Measurements from ENCODE around the gene GAREM1.

The GAREM1 gene

GRCh38 chr18:32450874-32451273 lies 19.8 kb downstream of the GAREM1 start:
- Histone ChIP-seq H3K9ac (ENCODE audit: low read depth, low read length, poor library complexity) (no peak overlapping the region), H2BK12ac (ENCODE audit: low read length) (no peak overlapping the region), H2AFZ (ENCODE audit: low read length) (no peak overlapping the region), H3K18ac (ENCODE audit: low read length) (no peak overlapping the region), H2BK120ac (ENCODE audit: low read depth, low read length) (no peak overlapping the region), H3K9me3 (replicated peaks in 1 of 2; ENCODE audit: control insufficient read depth in 2 of 2, insufficient read depth in 1 of 2, low read depth in 1 of 2, low read length in 2 of 2) (no peaks in the 10 kb centered on the region), H3K79me1 (ENCODE audit: low read depth, low read length) (no peaks in the 10 kb centered on the region), H2BK5ac (ENCODE audit: low read length) (no peak overlapping the region), H2BK15ac (ENCODE audit: low read length) (no peak overlapping the region), H3K23ac (ENCODE audit: low read depth, low read length, poor library complexity) (no peak overlapping the region), H3K36me3 (replicated peaks in 1 of 2; ENCODE audit: control insufficient read depth in 2 of 2, insufficient read depth in 2 of 2, low read length in 2 of 2) (no peaks in the 10 kb centered on the region), H4K8ac (ENCODE audit: low read depth, low read length) (no peak overlapping the region), H3K27me3 (ENCODE audit: control insufficient read depth in 3 of 3, insufficient read depth in 3 of 3, low read depth in 1 of 3, low read length in 3 of 3) (no peaks in the 10 kb centered on the region), H3K4ac (ENCODE audit: low read length) (no peak overlapping the region), H4K91ac (ENCODE audit: low read depth, low read length, poor library complexity) (no peak overlapping the region), H2AK5ac (ENCODE audit: low read depth, low read length) (no peak overlapping the region), H3K14ac (ENCODE audit: low read length) (no peak overlapping the region), H3K4me3 (ENCODE audit: low read length in 2 of 2) (no peak overlapping the region), H3K4me2 (ENCODE audit: insufficient read depth, low read length, poor library complexity, severe bottlenecking) (no peak overlapping the region), H3K27ac (replicated peaks; ENCODE audit: low read length) (no peak overlapping the region), H3K4me1 (ENCODE audit: control insufficient read depth in 2 of 2, insufficient read depth in 1 of 2, low read depth in 1 of 2, low read length in 2 of 2) (peaks cover 0 to 10% of the 10 kb centered on the region in 2 donors)
- DNase-seq (ENCODE audit: low spot score) = no peak

GRCh38 chr18:32450026-32450691 lies 20.5 kb downstream of the GAREM1 start:
- no CpG with 5 or more reads among the region's 3 CpGs for WGBS, 2 donors (ENCODE audit: extremely low coverage in 2 of 2, insufficient read length in 2 of 2, insufficient replicate concordance in 1 of 2)
- Histone ChIP-seq H3K9ac (ENCODE audit: low read depth, low read length, poor library complexity) (no peak overlapping the region), H3K79me1 (ENCODE audit: low read depth, low read length) (no peaks in the 10 kb centered on the region)

GRCh38 chr18:32446780-32447179 lies 23.9 kb downstream of the GAREM1 start:
- no peak overlapping the region for H4K91ac ChIP-seq (ENCODE audit: low read depth, low read length, poor library complexity)
- H3K36me3 ChIP-seq (replicated peaks in 1 of 2; ENCODE audit: control insufficient read depth in 2 of 2, insufficient read depth in 2 of 2, low read length in 2 of 2) = no peaks in the 10 kb centered on the region
- no peak for DNase-seq (ENCODE audit: low spot score)
- H3K23ac ChIP-seq (ENCODE audit: low read depth, low read length, poor library complexity) = no peak overlapping the region
- H2AK5ac ChIP-seq (ENCODE audit: low read depth, low read length) = no peak overlapping the region
- H2BK12ac ChIP-seq (ENCODE audit: low read length) = no peak overlapping the region
- H3K27ac ChIP-seq (replicated peaks; ENCODE audit: low read length) = no peak overlapping the region
- no peaks in the 10 kb centered on the region for H3K27me3 ChIP-seq (ENCODE audit: control insufficient read depth in 3 of 3, insufficient read depth in 3 of 3, low read depth in 1 of 3, low read length in 3 of 3)
- no peak overlapping the region for H2BK15ac ChIP-seq (ENCODE audit: low read length)
- H3K4me3 ChIP-seq (ENCODE audit: low read length in 2 of 2) = no peak overlapping the region
- peaks cover 3 to 7% of the 10 kb centered on the region in 2 donors for H3K4me1 ChIP-seq (ENCODE audit: control insufficient read depth in 2 of 2, insufficient read depth in 1 of 2, low read depth in 1 of 2, low read length in 2 of 2)
- no peaks in the 10 kb centered on the region for H3K9me3 ChIP-seq (replicated peaks in 1 of 2; ENCODE audit: control insufficient read depth in 2 of 2, insufficient read depth in 1 of 2, low read depth in 1 of 2, low read length in 2 of 2)
- H3K18ac ChIP-seq (ENCODE audit: low read length) = no peak overlapping the region
- no peak overlapping the region for H3K14ac ChIP-seq (ENCODE audit: low read length)
- no peak overlapping the region for H3K4me2 ChIP-seq (ENCODE audit: insufficient read depth, low read length, poor library complexity, severe bottlenecking)
- no peak overlapping the region for H4K8ac ChIP-seq (ENCODE audit: low read depth, low read length)
- H2BK120ac ChIP-seq (ENCODE audit: low read depth, low read length) = no peak overlapping the region
- H3K4ac ChIP-seq (ENCODE audit: low read length) = no peak overlapping the region
- H2AFZ ChIP-seq (ENCODE audit: low read length) = peak overlapping the region; percentile 22
- no peaks in the 10 kb centered on the region for H3K79me1 ChIP-seq (ENCODE audit: low read depth, low read length)
- H3K9ac ChIP-seq (ENCODE audit: low read depth, low read length, poor library complexity) = no peak overlapping the region
- no peak overlapping the region for H2BK5ac ChIP-seq (ENCODE audit: low read length)
- no CpG with 5 or more reads among the region's 3 CpGs for WGBS, 2 donors (ENCODE audit: extremely low coverage in 2 of 2, insufficient read length in 2 of 2, insufficient replicate concordance in 1 of 2)

More at GRCh38 chr18:32450026-32450691, 20.5 kb downstream of the GAREM1 start:
- no peaks in the 10 kb centered on the region for H3K36me3 ChIP-seq (replicated peaks in 1 of 2; ENCODE audit: control insufficient read depth in 2 of 2, insufficient read depth in 2 of 2, low read length in 2 of 2)
- no peak overlapping the region for H2BK12ac ChIP-seq (ENCODE audit: low read length)
- DNase-seq (ENCODE audit: low spot score) = no peak
- no peak overlapping the region for H2BK5ac ChIP-seq (ENCODE audit: low read length)
- no peak overlapping the region for H3K4ac ChIP-seq (ENCODE audit: low read length)
- H4K8ac ChIP-seq (ENCODE audit: low read depth, low read length) = no peak overlapping the region
- H3K27ac ChIP-seq (replicated peaks; ENCODE audit: low read length) = no peak overlapping the region
- no peak overlapping the region for H3K18ac ChIP-seq (ENCODE audit: low read length)
- no peak overlapping the region for H3K4me3 ChIP-seq (ENCODE audit: low read length in 2 of 2)
- H2AFZ ChIP-seq (ENCODE audit: low read length) = no peak overlapping the region
- no peak overlapping the region for H2BK15ac ChIP-seq (ENCODE audit: low read length)
- H3K23ac ChIP-seq (ENCODE audit: low read depth, low read length, poor library complexity) = no peak overlapping the region
- H3K27me3 ChIP-seq (ENCODE audit: control insufficient read depth in 3 of 3, insufficient read depth in 3 of 3, low read depth in 1 of 3, low read length in 3 of 3) = no peaks in the 10 kb centered on the region
- no peak overlapping the region for H2BK120ac ChIP-seq (ENCODE audit: low read depth, low read length)
- H3K9me3 ChIP-seq (replicated peaks in 1 of 2; ENCODE audit: control insufficient read depth in 2 of 2, insufficient read depth in 1 of 2, low read depth in 1 of 2, low read length in 2 of 2) = no peaks in the 10 kb centered on the region
- H4K91ac ChIP-seq (ENCODE audit: low read depth, low read length, poor library complexity) = no peak overlapping the region
- H2AK5ac ChIP-seq (ENCODE audit: low read depth, low read length) = no peak overlapping the region
- H3K4me1 ChIP-seq (ENCODE audit: control insufficient read depth in 2 of 2, insufficient read depth in 1 of 2, low read depth in 1 of 2, low read length in 2 of 2) = peaks cover 0 to 10% of the 10 kb centered on the region in 2 donors
- no peak overlapping the region for H3K14ac ChIP-seq (ENCODE audit: low read length)
- no peak overlapping the region for H3K4me2 ChIP-seq (ENCODE audit: insufficient read depth, low read length, poor library complexity, severe bottlenecking)

- H3K4me1 ChIP-seq (ENCODE audit: control insufficient read depth in 2 of 2, insufficient read depth in 1 of 2, low read depth in 1 of 2, low read length in 2 of 2) = peaks cover 5 to 11% of the 10 kb centered on the region in 2 donors
- H2BK120ac ChIP-seq (ENCODE audit: low read depth, low read length) = no peak overlapping the region
- no peaks in the 10 kb centered on the region for H3K36me3 ChIP-seq (replicated peaks in 1 of 2; ENCODE audit: control insufficient read depth in 2 of 2, insufficient read depth in 2 of 2, low read length in 2 of 2)
- no peak overlapping the region for H3K23ac ChIP-seq (ENCODE audit: low read depth, low read length, poor library complexity)
- no peaks in the 10 kb centered on the region for H3K79me1 ChIP-seq (ENCODE audit: low read depth, low read length)
- H3K4ac ChIP-seq (ENCODE audit: low read length) = no peak overlapping the region
- no peak overlapping the region for H3K14ac ChIP-seq (ENCODE audit: low read length)
- H3K9ac ChIP-seq (ENCODE audit: low read depth, low read length, poor library complexity) = no peak overlapping the region
- H3K27me3 ChIP-seq (ENCODE audit: control insufficient read depth in 3 of 3, insufficient read depth in 3 of 3, low read depth in 1 of 3, low read length in 3 of 3) = no peaks in the 10 kb centered on the region
- H3K9me3 ChIP-seq (replicated peaks in 1 of 2; ENCODE audit: control insufficient read depth in 2 of 2, insufficient read depth in 1 of 2, low read depth in 1 of 2, low read length in 2 of 2) = no peaks in the 10 kb centered on the region
- no peak overlapping the region for H4K8ac ChIP-seq (ENCODE audit: low read depth, low read length)
- H2AFZ ChIP-seq (ENCODE audit: low read length) = no peak overlapping the region
- no peak overlapping the region for H2AK5ac ChIP-seq (ENCODE audit: low read depth, low read length)
- no peak overlapping the region for H3K18ac ChIP-seq (ENCODE audit: low read length)
- H3K4me3 ChIP-seq (ENCODE audit: low read length in 2 of 2) = no peak overlapping the region
- H2BK5ac ChIP-seq (ENCODE audit: low read length) = no peak overlapping the region
- no peak overlapping the region for H2BK15ac ChIP-seq (ENCODE audit: low read length)
- no CpG with 5 or more reads among the region's 1 CpG for WGBS, 2 donors (ENCODE audit: extremely low coverage in 2 of 2, insufficient read length in 2 of 2, insufficient replicate concordance in 1 of 2)
- no peak overlapping the region for H2BK12ac ChIP-seq (ENCODE audit: low read length)
- no peak overlapping the region for H4K91ac ChIP-seq (ENCODE audit: low read depth, low read length, poor library complexity)
- H3K4me2 ChIP-seq (ENCODE audit: insufficient read depth, low read length, poor library complexity, severe bottlenecking) = no peak overlapping the region
- no peak overlapping the region for H3K27ac ChIP-seq (replicated peaks; ENCODE audit: low read length)
- no peak for DNase-seq (ENCODE audit: low spot score)
Observed at GRCh38 chr18:32445846-32446245, 24.8 kb downstream of the GAREM1 start.

Data from neuronal stem cell (in vitro differentiated cells).